Spleen (tissue), 11 donors: ENCODE measurements around the gene CUEDC1. TPM values are rescaled to one million over a fixed set of nuclear protein-coding genes. Genes with fewer than 3 reads are reported as not detected.
A peak's percentile ranks its signal among the peaks of the same experiment; 100 is the strongest.

ENCODE experiments used
- DNase-seq: peaks from one replicate; pipeline ENCODE4 v3.0.0-alpha.2; 2020
- H3K27ac ChIP-seq, 8 donors: fragments of 200-600 bp; sonication (generic) in 7 of 8; 1 replicate in 4 of 8; 2 replicates in 4 of 8; pipeline versions ENCODE4 v1.5.0 to v1.8.0; 2016 to 2021; ENCODE audit warnings: inconsistent platforms in 4 of 8, mild to moderate bottlenecking in 4 of 8, moderate library complexity in 1 of 8
- H3K27me3 ChIP-seq, 7 donors: fragments of 200-600 bp; sonication (generic) in 6 of 7; replicated peaks in 1 of 7; 1 replicate in 4 of 7; 2 replicates in 3 of 7; pipeline versions ENCODE4 v1.5.0 to v1.8.0; 2016 to 2021; ENCODE audit warnings: inconsistent platforms in 3 of 7, mild to moderate bottlenecking in 1 of 7
- H3K36me3 ChIP-seq, 6 donors: fragments of 200-600 bp; sonication (generic) in 5 of 6; 1 replicate in 4 of 6; 2 replicates in 2 of 6; pipeline versions ENCODE4 v1.5.0 to v1.8.0; 2016 to 2021; ENCODE audit warnings: inconsistent platforms in 2 of 6
- H3K4me1 ChIP-seq, 6 donors: fragments of 200-600 bp; sonication (generic) in 5 of 6; 1 replicate in 3 of 6; 2 replicates in 3 of 6; pipeline versions ENCODE4 v1.5.0 to v1.8.0; 2016 to 2021; ENCODE audit warnings: inconsistent platforms in 3 of 6
- H3K4me3 ChIP-seq, 8 donors: fragments of 200-600 bp; sonication (generic) in 7 of 8; 1 replicate in 4 of 8; 2 replicates in 4 of 8; pipeline versions ENCODE4 v1.5.0 to v1.8.0; 2016 to 2021; ENCODE audit warnings: inconsistent platforms in 4 of 8, mild to moderate bottlenecking in 4 of 8, moderate library complexity in 2 of 8
- H3K9me3 ChIP-seq, 8 donors: fragments of 200-600 bp; sonication (generic) in 7 of 8; 1 replicate in 4 of 8; 2 replicates in 4 of 8; pipeline versions ENCODE4 v1.5.0 to v1.8.0; 2016 to 2021; ENCODE audit warnings: inconsistent platforms in 4 of 8
- POLR2A ChIP-seq, 3 donors: fragments of 450-650 bp; IDR thresholded peaks; one replicate each; pipeline ENCODE4 v1.5.1; 2017; ENCODE audit warnings: antibody characterized with exemption in 3 of 3, mild to moderate bottlenecking in 1 of 3
- POLR2AphosphoS5 ChIP-seq, 3 donors: sonication (generic); formaldehyde crosslinking; IDR thresholded peaks; one replicate each; pipeline ENCODE4 v1.5.1; 2017; ENCODE audit warnings: antibody characterized with exemption in 3 of 3
- WGBS, 5 donors: extraction: QIAGEN DNeasy Blood & Tissue Kit in 3 of 5; methylation state at CpG; one replicate each; pipeline versions ENCODE4 v1.1.5 to v1.1.7; 2013 to 2018; 5-methylcytosine and 5-hydroxymethylcytosine counted together
- intact Hi-C: fragments of 100-400 bp; cut with DNase I; formaldehyde crosslinking; loops from one replicate; pipeline ENCODE4 v1.15.0; 2023; ENCODE audit warnings: low total_unique reads
- polyA plus RNA-seq, 3 donors: library from polyadenylated mRNA; stranded (reverse); fragments of 200-250 nt; gene quantifications; one replicate each; pipeline ENCODE4 v1.2.1, GENCODE V29; 2013
- total RNA-seq, 7 donors: library from RNA; depleted of rRNA in 3 of 7; stranded (reverse); fragments of >200 nt in 3 of 7; fragmentation: NEBNext Ultra II Directional in 4 of 7; extraction: Animal tissue kit (Norgen Biotek cat#: 25700) in 4 of 7; gene quantifications; one replicate each; pipeline versions ENCODE4 v1.1.0 to v1.2.1, GENCODE V29; 2016 to 2021
- TF ChIP-seq, protein P1 (sequence below), 11 experiments: fragments of 200-600 bp in 7 of 11; fragments of 450-650 bp in 4 of 11; sonication (generic) in 4 of 11; IDR thresholded peaks in 8 of 11; conservative IDR thresholded peaks in 3 of 11; 1 replicate in 7 of 11; 2 replicates in 4 of 11; pipeline versions ENCODE4 v1.4.0 to v1.8.0; 2016 to 2021; ENCODE audit warnings: antibody characterized with exemption in 11 of 11, inconsistent platforms in 4 of 11, mild to moderate bottlenecking in 1 of 11
- donor health status: healthy with polysubstance abuse.
- donor health status: DM: no; HTN: no; CAD: no; lungs with moderate emphysema.
- donor health status: DM: no; HTN: no; CAD: no.
- donor health status: Bipolar disorder and iron deficiency.
- donor health status: healthy.
- donor health status: DM: no; HTN: no; CAD: no.
- donor health status: DM: yes; HTN: yes; CAD: no.

Gene CUEDC1
- total and polyA plus RNA-seq, 10 donors: 5.4 to 23.5 (median 15.6) TPM

GRCh38 chr17:57908278-57908677 lies 46.9 kb downstream of the CUEDC1 start:
- TF ChIP-seq POLR2AphosphoS5 (IDR thresholded peaks at IDR 0.05) (no peak), POLR2A (IDR thresholded peaks at IDR 0.05) (no peak)
- TF ChIP-seq, protein P1, sequence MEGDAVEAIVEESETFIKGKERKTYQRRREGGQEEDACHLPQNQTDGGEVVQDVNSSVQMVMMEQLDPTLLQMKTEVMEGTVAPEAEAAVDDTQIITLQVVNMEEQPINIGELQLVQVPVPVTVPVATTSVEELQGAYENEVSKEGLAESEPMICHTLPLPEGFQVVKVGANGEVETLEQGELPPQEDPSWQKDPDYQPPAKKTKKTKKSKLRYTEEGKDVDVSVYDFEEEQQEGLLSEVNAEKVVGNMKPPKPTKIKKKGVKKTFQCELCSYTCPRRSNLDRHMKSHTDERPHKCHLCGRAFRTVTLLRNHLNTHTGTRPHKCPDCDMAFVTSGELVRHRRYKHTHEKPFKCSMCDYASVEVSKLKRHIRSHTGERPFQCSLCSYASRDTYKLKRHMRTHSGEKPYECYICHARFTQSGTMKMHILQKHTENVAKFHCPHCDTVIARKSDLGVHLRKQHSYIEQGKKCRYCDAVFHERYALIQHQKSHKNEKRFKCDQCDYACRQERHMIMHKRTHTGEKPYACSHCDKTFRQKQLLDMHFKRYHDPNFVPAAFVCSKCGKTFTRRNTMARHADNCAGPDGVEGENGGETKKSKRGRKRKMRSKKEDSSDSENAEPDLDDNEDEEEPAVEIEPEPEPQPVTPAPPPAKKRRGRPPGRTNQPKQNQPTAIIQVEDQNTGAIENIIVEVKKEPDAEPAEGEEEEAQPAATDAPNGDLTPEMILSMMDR (IDR thresholded peaks at IDR 0.05 in 8 of 11, conservative IDR thresholded peaks at IDR 0.05 in 3 of 11): no peak
- H3K4me3 ChIP-seq: no peak overlapping the region
- no peaks in the 10 kb centered on the region for H3K36me3 ChIP-seq
- 45 to 67% (median 52%) methylated on average over 6 of the region's 6 CpGs for WGBS, 5 donors
- intact Hi-C loops: no loop called here
- peaks cover 5 to 33% (median 25%) of the 10 kb centered on the region in 6 donors for H3K4me1 ChIP-seq
- DNase-seq: no peak
- peaks cover 0 to 13% (median 0%) of the 10 kb centered on the region in 7 donors for H3K27me3 ChIP-seq
- H3K27ac ChIP-seq: no peak overlapping the region
- H3K9me3 ChIP-seq: no peaks in the 10 kb centered on the region

DNA sequence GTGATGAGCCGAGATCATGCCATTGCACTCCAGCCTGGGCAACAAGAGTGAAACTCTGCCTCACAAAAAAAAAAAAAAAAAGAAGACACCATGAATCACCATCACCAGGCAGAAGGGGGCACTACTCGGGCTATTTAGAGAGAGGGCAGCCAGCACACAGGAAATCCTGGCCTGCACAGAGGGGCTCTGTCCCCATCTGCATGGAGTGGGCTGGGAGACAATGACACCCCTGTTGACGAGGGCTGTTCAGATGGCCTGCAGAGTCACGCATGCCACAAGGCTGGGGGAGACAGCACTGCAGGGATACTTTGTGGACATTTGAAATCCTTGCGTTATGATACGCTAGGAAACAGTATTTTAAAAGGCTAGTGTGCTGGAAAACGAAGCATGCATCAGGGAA lies 48.3 kb downstream of the CUEDC1 start:
- TF ChIP-seq, protein P1 (IDR thresholded peaks at IDR 0.05 in 8 of 11, conservative IDR thresholded peaks at IDR 0.05 in 3 of 11): no peak
- TF ChIP-seq POLR2AphosphoS5 (IDR thresholded peaks at IDR 0.05) (no peak), POLR2A (IDR thresholded peaks at IDR 0.05) (no peak)
- WGBS, 5 donors: 74 to 84% (median 74%) methylated on average over 7 of the region's 7 CpGs
- Histone ChIP-seq H3K36me3 (no peaks in the 10 kb centered on the region), H3K9me3 (no peaks in the 10 kb centered on the region), H3K27ac (no peak overlapping the region), H3K4me1 (peaks cover 15 to 47% (median 38%) of the 10 kb centered on the region in 6 donors), H3K27me3 (peaks cover 0 to 13% (median 0%) of the 10 kb centered on the region in 7 donors), H3K4me3 (no peak overlapping the region)
- no peak for DNase-seq
- intact Hi-C loops: no loop called here

- TF ChIP-seq, protein P1 (IDR thresholded peaks at IDR 0.05 in 8 of 11, conservative IDR thresholded peaks at IDR 0.05 in 3 of 11): no peak
- no peak for TF ChIP-seq POLR2A (IDR thresholded peaks at IDR 0.05)
- no peak for TF ChIP-seq POLR2AphosphoS5 (IDR thresholded peaks at IDR 0.05)
- Histone ChIP-seq H3K36me3 (no peaks in the 10 kb centered on the region), H3K27ac (peak overlapping the region in 2 of 8 donors; percentile 21 to 91), H3K9me3 (no peaks in the 10 kb centered on the region), H3K4me1 (peaks cover 15 to 56% (median 36%) of the 10 kb centered on the region in 6 donors), H3K4me3 (no peak overlapping the region), H3K27me3 (peaks cover 0 to 13% (median 0%) of the 10 kb centered on the region in 7 donors)
- intact Hi-C loops: no loop called here
- DNase-seq: no peak
These were observed 49.2 kb downstream of the CUEDC1 start for GRCh38 chr17:57905875-57906455.

DNA sequence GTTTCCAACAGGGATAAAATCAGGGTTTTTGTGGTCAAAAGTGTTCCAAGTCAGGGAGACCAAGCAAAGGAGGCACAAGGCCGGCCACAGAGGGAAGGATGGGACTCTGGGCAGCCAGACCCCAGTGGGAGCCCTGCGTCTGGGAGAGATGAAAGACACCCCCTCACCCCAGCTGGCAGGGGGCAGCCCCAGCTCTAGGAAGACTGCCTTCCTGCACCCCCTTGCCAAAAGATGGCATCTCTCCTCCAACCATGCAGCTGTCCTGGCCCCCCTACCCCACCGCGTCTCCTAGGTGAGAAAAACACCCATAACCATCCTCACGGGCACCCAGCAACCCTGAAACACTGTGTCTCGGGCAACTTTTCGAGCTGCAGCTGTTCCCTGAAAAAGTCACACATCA lies 51.3 kb downstream of the CUEDC1 start:
- Histone ChIP-seq H3K36me3 (no peaks in the 10 kb centered on the region), H3K4me3 (no peak overlapping the region), H3K27ac (peak overlapping the region in 7 of 8 donors; percentile 55 to 91 (median 85)), H3K9me3 (no peaks in the 10 kb centered on the region), H3K4me1 (peaks cover 24 to 77% (median 53%) of the 10 kb centered on the region in 6 donors), H3K27me3 (peaks cover 0 to 12% (median 0%) of the 10 kb centered on the region in 7 donors)
- no peak for TF ChIP-seq POLR2AphosphoS5 (IDR thresholded peaks at IDR 0.05)
- no peak for TF ChIP-seq POLR2A (IDR thresholded peaks at IDR 0.05)
- TF ChIP-seq, protein P1 (IDR thresholded peaks at IDR 0.05 in 8 of 11, conservative IDR thresholded peaks at IDR 0.05 in 3 of 11): no peak
- DNase-seq: no peak
- 85 to 97% (median 93%) methylated on average over 6 to 7 of the region's 7 CpGs for WGBS, 5 donors
- intact Hi-C loops: no loop called here
